Liver (tissue), 9 donors: ENCODE measurements around the gene B4GALNT3. TPM values are rescaled to one million over a fixed set of nuclear protein-coding genes. Genes with fewer than 3 reads are reported as not detected.
A peak's percentile ranks its signal among the peaks of the same experiment; 100 is the strongest.

ENCODE experiments used
- DNase-seq: peaks from one replicate; pipeline ENCODE4 v3.0.0-alpha.2; 2017; ENCODE audit warnings: low spot score
- H3K27ac ChIP-seq, 2 donors: one replicate each; pipeline ENCODE4 v1.7.0; 2013; ENCODE audit warnings: inconsistent platforms in 2 of 2, low read length in 2 of 2, control low read depth in 1 of 2, low read depth in 1 of 2, mild to moderate bottlenecking in 1 of 2
- H3K27me3 ChIP-seq, 4 donors: one replicate each; pipeline versions ENCODE4 v1.6.1 to v1.7.0; 2013; ENCODE audit warnings: low read length in 3 of 4, inconsistent platforms in 1 of 4, mild to moderate bottlenecking in 1 of 4, moderate library complexity in 1 of 4; ENCODE audit not compliant: control insufficient read depth in 4 of 4, insufficient read depth in 4 of 4
- H3K36me3 ChIP-seq, 4 donors: one replicate each; pipeline versions ENCODE4 v1.6.1 to v1.7.0; 2013; ENCODE audit warnings: low read length in 3 of 4, mild to moderate bottlenecking in 3 of 4, low read depth in 1 of 4, moderate library complexity in 1 of 4; ENCODE audit not compliant: control insufficient read depth in 4 of 4, insufficient read depth in 3 of 4
- H3K4me1 ChIP-seq, 4 donors: one replicate each; pipeline versions ENCODE4 v1.6.1 to v1.7.0; 2013; ENCODE audit warnings: low read length in 3 of 4, mild to moderate bottlenecking in 3 of 4, moderate library complexity in 1 of 4; ENCODE audit not compliant: control insufficient read depth in 4 of 4, insufficient read depth in 4 of 4
- H3K4me3 ChIP-seq, 3 donors: one replicate each; pipeline versions ENCODE4 v1.6.1 to v1.7.0; 2013; ENCODE audit warnings: low read length in 3 of 3, control low read depth in 1 of 3, low read depth in 1 of 3, mild to moderate bottlenecking in 1 of 3
- H3K9ac ChIP-seq, 2 donors: one replicate each; pipeline ENCODE4 v1.7.0; 2013; ENCODE audit warnings: low read length in 2 of 2, mild to moderate bottlenecking in 2 of 2, moderate library complexity in 2 of 2, control low read depth in 1 of 2, low read depth in 1 of 2
- H3K9me3 ChIP-seq, 4 donors: one replicate each; pipeline versions ENCODE4 v1.6.1 to v1.7.0; 2013; ENCODE audit warnings: low read length in 3 of 4; ENCODE audit not compliant: control insufficient read depth in 4 of 4
- ATF3 ChIP-seq: IDR thresholded peaks from 2 replicates; pipeline ENCODE4 v1.6.1; 2016; ENCODE audit warnings: antibody characterized with exemption
- CTCF ChIP-seq: fragments of 150-350 bp; IDR thresholded peaks from 2 replicates; pipeline ENCODE4 v1.5.1; 2017; ENCODE audit warnings: improper control_type of control experiment, low read depth, low read length; ENCODE audit not compliant: missing input control
- FOXA1 ChIP-seq: IDR thresholded peaks from 2 replicates; pipeline ENCODE4 v1.6.1; 2016; ENCODE audit warnings: antibody characterized with exemption
- FOXA2 ChIP-seq: IDR thresholded peaks from 2 replicates; pipeline ENCODE4 v1.6.1; 2016; ENCODE audit warnings: antibody characterized with exemption
- HNF4G ChIP-seq: IDR thresholded peaks from 2 replicates; pipeline ENCODE4 v1.6.1; 2016; ENCODE audit warnings: antibody characterized with exemption
- JUND ChIP-seq, 2 donors: IDR thresholded peaks; 2 replicates each; pipeline ENCODE4 v1.6.1; 2016; ENCODE audit warnings: antibody characterized with exemption in 2 of 2
- MAX ChIP-seq: IDR thresholded peaks from 2 replicates; pipeline ENCODE4 v1.6.1; 2016; ENCODE audit warnings: antibody characterized with exemption
- NR2F2 ChIP-seq: IDR thresholded peaks from 2 replicates; pipeline ENCODE4 v1.6.1; 2016; ENCODE audit warnings: antibody characterized with exemption
- RAD21 ChIP-seq, 2 donors: IDR thresholded peaks; 2 replicates each; pipeline ENCODE4 v1.6.1; 2016; ENCODE audit warnings: antibody characterized with exemption in 2 of 2, mild to moderate bottlenecking in 2 of 2
- REST ChIP-seq: IDR thresholded peaks from 2 replicates; pipeline ENCODE4 v1.6.1; 2016; ENCODE audit warnings: antibody characterized with exemption, mild to moderate bottlenecking
- RXRA ChIP-seq, 2 donors: IDR thresholded peaks; 2 replicates each; pipeline ENCODE4 v1.6.1; 2017 to 2018; ENCODE audit warnings: antibody characterized with exemption in 2 of 2, mild to moderate bottlenecking in 1 of 2
- TAF1 ChIP-seq: conservative IDR thresholded peaks from 2 replicates; pipeline ENCODE4 v1.6.1; 2016; ENCODE audit warnings: antibody characterized with exemption, mild to moderate bottlenecking
- YY1 ChIP-seq: IDR thresholded peaks from 2 replicates; pipeline ENCODE4 v1.6.1; 2016; ENCODE audit warnings: antibody characterized with exemption, mild to moderate bottlenecking
- WGBS: extraction: QIAGEN DNeasy Blood & Tissue Kit; methylation state at CpG from one replicate; pipeline ENCODE4 v1.1.7; 2013; 5-methylcytosine and 5-hydroxymethylcytosine counted together
- polyA plus RNA-seq, 2 donors: library from polyadenylated mRNA; stranded (reverse) in 1 of 2; unstranded in 1 of 2; fragments of 200-250 nt in 1 of 2; fragments of >200 nt in 1 of 2; fragmentation: Nextera tagmentation in 1 of 2; extraction: Ambion mirVana in 1 of 2; gene quantifications; one replicate each; pipeline versions ENCODE4 v1.2.1 to v1.2.3, GENCODE V29; 2013 to 2015
- total RNA-seq, 2 donors: library from RNA; depleted of rRNA; stranded (reverse); fragments of >200 nt; gene quantifications; one replicate each; pipeline ENCODE4 v1.2.3, GENCODE V29; 2014
- donor health status: healthy.
- donor health status: healthy.
- donor health status: healthy.
- donor health status: healthy.
- donor health status: healthy.

B4GALNT3 gene
- total and polyA plus RNA-seq, 4 donors: 0.09 to 0.25 (median 0.14) TPM; not detected in 1

GRCh38 chr12:538731-539539 lies 79.2 kb downstream of the B4GALNT3 start:
- Histone ChIP-seq H3K36me3 (no peaks in the 10 kb centered on the region), H3K27me3 (no peaks in the 10 kb centered on the region), H3K4me1 (peaks cover 0 to 3% (median 0%) of the 10 kb centered on the region in 4 donors), H3K27ac (no peak overlapping the region), H3K9ac (no peak overlapping the region), H3K4me3 (no peak overlapping the region), H3K9me3 (no peaks in the 10 kb centered on the region)
- no peak for DNase-seq
- TF ChIP-seq NR2F2: peak; percentile 89
- peak; percentile 19 to 30 for TF ChIP-seq RXRA (IDR thresholded peaks at IDR 0.05)
- no peak for TF ChIP-seq HNF4G
- 32% methylated on average over 10 of the region's 10 CpGs for WGBS

DNA sequence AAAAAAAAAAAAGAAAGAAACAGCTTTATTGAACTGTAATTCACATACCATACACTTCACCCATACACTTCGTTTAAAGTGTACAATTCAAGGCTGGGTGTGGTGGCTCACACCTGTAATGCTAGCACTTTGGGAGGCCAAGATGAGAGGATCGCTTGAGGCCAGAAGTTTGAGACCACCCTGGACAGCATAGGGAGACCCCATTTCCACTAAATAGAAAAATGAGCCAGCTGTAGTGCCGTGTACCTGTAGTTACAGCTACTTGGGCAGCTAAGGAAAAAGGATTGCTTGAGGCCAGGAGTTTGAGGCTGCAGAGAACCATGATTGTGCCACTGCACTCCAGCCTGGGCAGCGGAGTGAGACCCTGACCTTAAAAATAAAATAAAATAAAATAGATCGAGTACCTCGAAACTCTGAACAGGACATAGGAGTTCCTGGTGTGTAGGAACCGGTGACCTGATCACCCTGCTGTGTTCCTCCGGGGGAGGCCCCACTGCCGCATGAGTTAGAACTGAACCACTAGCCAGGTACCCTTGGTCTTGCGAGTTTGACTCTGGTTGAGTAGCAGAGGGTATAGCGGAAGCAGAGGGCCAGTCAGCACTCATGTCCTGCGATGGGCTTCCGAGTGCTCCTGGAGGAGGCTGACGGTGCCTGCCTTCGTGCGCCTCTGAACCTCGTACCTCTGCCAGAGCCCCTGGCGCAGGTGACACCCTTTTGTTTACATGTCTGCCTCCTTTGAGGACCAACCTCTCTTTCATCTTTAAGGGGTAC lies 80.0 kb downstream of the B4GALNT3 start:
- no peak for DNase-seq
- Histone ChIP-seq H3K36me3 (no peaks in the 10 kb centered on the region), H3K4me1 (peaks cover 0 to 3% (median 0%) of the 10 kb centered on the region in 4 donors), H3K27me3 (no peaks in the 10 kb centered on the region), H3K4me3 (no peak overlapping the region), H3K9me3 (no peaks in the 10 kb centered on the region), H3K27ac (no peak overlapping the region), H3K9ac (no peak overlapping the region)
- TF ChIP-seq REST: no peak
- TF ChIP-seq RAD21 (IDR thresholded peaks at IDR 0.05): no peak
- no peak for TF ChIP-seq MAX
- no peak for TF ChIP-seq FOXA1
- no peak for TF ChIP-seq FOXA2
- no peak for TF ChIP-seq YY1
- TF ChIP-seq CTCF: no peak
- no peak for TF ChIP-seq TAF1
- no peak for TF ChIP-seq HNF4G
- no peak for TF ChIP-seq RXRA (IDR thresholded peaks at IDR 0.05)
- TF ChIP-seq ATF3: no peak
- TF ChIP-seq JUND (IDR thresholded peaks at IDR 0.05): no peak
- 94% methylated on average over 18 of the region's 18 CpGs for WGBS
